WERI-Rb-1 (cell line): Measurements from ENCODE around the gene TMIGD3.

ENCODE experiments used
- DNase-seq: peaks from one replicate; pipeline ENCODE4 v3.0.0-alpha.2; 2020
- H3K27ac ChIP-seq: fragments of 250-450 bp; sonication (Bioruptor Pico); 2 replicates; pipeline ENCODE4 v1.5.1; 2020; ENCODE audit warnings: mild to moderate bottlenecking, moderate library complexity
- H3K27me3 ChIP-seq: fragments of 250-450 bp; sonication (Bioruptor Pico); 2 replicates; pipeline ENCODE4 v1.5.1; 2021; ENCODE audit warnings: mild to moderate bottlenecking, low read depth, moderate library complexity; ENCODE audit not compliant: insufficient read depth, severe bottlenecking
- H3K36me3 ChIP-seq: fragments of 250-450 bp; sonication (Bioruptor Pico); 2 replicates; pipeline ENCODE4 v1.5.1; 2020; ENCODE audit warnings: mild to moderate bottlenecking, moderate library complexity
- H3K4me3 ChIP-seq: 2 replicates; pipeline ENCODE4 v1.5.1; 2011; ENCODE audit warnings: low read depth, mild to moderate bottlenecking, control low read depth, low read length
- H3K9me3 ChIP-seq: fragments of 250-450 bp; sonication (Bioruptor Pico); 2 replicates; pipeline ENCODE4 v1.5.1; 2021; ENCODE audit warnings: mild to moderate bottlenecking, moderate library complexity; ENCODE audit not compliant: severe bottlenecking
- CTCF ChIP-seq: IDR thresholded peaks from 2 replicates; pipeline ENCODE4 v1.5.1; 2011; ENCODE audit warnings: low read depth, mild to moderate bottlenecking, control low read depth, inconsistent platforms, low read length

Gene TMIGD3

GRCh38 chr1:111442457-111442856, 61.0 kb downstream of the TMIGD3 start:
- H3K4me3 ChIP-seq: no peak overlapping the region
- no peak for DNase-seq
- no peaks in the 10 kb centered on the region for H3K9me3 ChIP-seq
- no peaks in the 10 kb centered on the region for H3K27me3 ChIP-seq
- peaks cover 68% of the 10 kb centered on the region for H3K36me3 ChIP-seq
- no peak for TF ChIP-seq CTCF
- H3K27ac ChIP-seq: no peak overlapping the region

- TF ChIP-seq CTCF: peak; percentile 70
- peak; percentile 55 for DNase-seq
- H3K36me3 ChIP-seq: peaks cover 63% of the 10 kb centered on the region
These were observed 61.8 kb downstream of the TMIGD3 start for GRCh38 chr1:111441573-111442192.

GRCh38 chr1:111439461-111440351, 63.7 kb downstream of the TMIGD3 start:
- no peak for TF ChIP-seq CTCF

More at GRCh38 chr1:111441573-111442192, 61.8 kb downstream of the TMIGD3 start:
- Histone ChIP-seq H3K27ac (no peak overlapping the region), H3K4me3 (no peak overlapping the region), H3K27me3 (no peaks in the 10 kb centered on the region), H3K9me3 (no peaks in the 10 kb centered on the region)

GRCh38 chr1:111436726-111437125, 66.7 kb downstream of the TMIGD3 start:
- H3K4me3 ChIP-seq: no peak overlapping the region
- no peaks in the 10 kb centered on the region for H3K27me3 ChIP-seq
- H3K36me3 ChIP-seq: peaks cover 33% of the 10 kb centered on the region
- no peaks in the 10 kb centered on the region for H3K9me3 ChIP-seq
- no peak for TF ChIP-seq CTCF
- H3K27ac ChIP-seq: no peak overlapping the region
- DNase-seq: no peak

More at GRCh38 chr1:111439461-111440351, 63.7 kb downstream of the TMIGD3 start:
- H3K27me3 ChIP-seq: no peaks in the 10 kb centered on the region
- no peak overlapping the region for H3K4me3 ChIP-seq
- DNase-seq: no peak
- H3K36me3 ChIP-seq: peaks cover 53% of the 10 kb centered on the region
- H3K9me3 ChIP-seq: no peaks in the 10 kb centered on the region
- H3K27ac ChIP-seq: no peak overlapping the region
